CD4-positive, CD25-positive, alpha-beta regulatory T cell (primary cell): ENCODE measurements around the gene FCER1G. TPM values are rescaled to one million over a fixed set of nuclear protein-coding genes. Genes with fewer than 3 reads are reported as not detected.
"Not testable (repeated sequence)": the region's sequence is repeated elsewhere in the genome, so short reads cannot be mapped to it uniquely, and the experiment has no call there.

Source experiments
- ATAC-seq, 2 donors: fragments of 150-1000 bp; cut with Tn5 transposase; one replicate each; pipeline ENCODE4 v1.10.0; 2021; ENCODE audit warnings: low read depth in 2 of 2, moderate number of reproducible peaks in 2 of 2, moderate library complexity in 1 of 2
- DNase-seq, 3 donors: peaks; one replicate each; pipeline versions ENCODE4 v3.0.0 to v3.0.0-alpha.2; 2012 to 2022; ENCODE audit warnings: mixed read lengths in 1 of 3
- H3K27ac ChIP-seq: one replicate; pipeline ENCODE4 v1.7.0; 2013; ENCODE audit warnings: mild to moderate bottlenecking, low read length; ENCODE audit not compliant: insufficient read depth, poor library complexity, severe bottlenecking
- H3K27me3 ChIP-seq: one replicate; pipeline ENCODE4 v1.7.0; 2013; ENCODE audit warnings: low read length; ENCODE audit not compliant: control insufficient read depth, insufficient read depth
- H3K36me3 ChIP-seq: one replicate; pipeline ENCODE4 v1.7.0; 2013; ENCODE audit warnings: mild to moderate bottlenecking, low read length, moderate library complexity; ENCODE audit not compliant: control insufficient read depth, insufficient read depth
- H3K4me1 ChIP-seq: 2 replicates; pipeline ENCODE4 v1.7.0; 2013; ENCODE audit warnings: mild to moderate bottlenecking, low read length; ENCODE audit not compliant: insufficient read depth, control insufficient read depth, poor library complexity, severe bottlenecking
- H3K4me3 ChIP-seq: one replicate; pipeline ENCODE4 v1.7.0; 2013; ENCODE audit warnings: low read depth, mild to moderate bottlenecking, low read length, moderate library complexity
- H3K9me3 ChIP-seq, 2 experiments: 1 replicate in 1 of 2; 2 replicates in 1 of 2; pipeline ENCODE4 v1.7.0; 2013; ENCODE audit warnings: low read length in 2 of 2, mild to moderate bottlenecking in 1 of 2, moderate library complexity in 1 of 2; ENCODE audit not compliant: control insufficient read depth in 2 of 2
- H3K27ac Mint-ChIP-seq, 3 donors: one replicate each; pipeline ENCODE4 v1.8.0; 2020 to 2022; ENCODE audit warnings: mild to moderate bottlenecking in 3 of 3, mixed read lengths in 3 of 3, moderate library complexity in 2 of 3
- H3K27me3 Mint-ChIP-seq: one replicate; pipeline ENCODE4 v1.8.0; 2022; ENCODE audit warnings: mild to moderate bottlenecking, mixed read lengths
- H3K36me3 Mint-ChIP-seq: one replicate; pipeline ENCODE4 v1.8.0; 2020; ENCODE audit warnings: mixed read lengths
- H3K4me1 Mint-ChIP-seq, 4 donors: one replicate each; pipeline ENCODE4 v1.8.0; 2020 to 2022; ENCODE audit warnings: mixed read lengths in 4 of 4, mild to moderate bottlenecking in 1 of 4
- H3K4me3 Mint-ChIP-seq, 4 donors: one replicate each; pipeline ENCODE4 v1.8.0; 2020 to 2022; ENCODE audit warnings: mild to moderate bottlenecking in 4 of 4, mixed read lengths in 4 of 4, moderate library complexity in 3 of 4
- H3K9me3 Mint-ChIP-seq, 7 donors: one replicate each; pipeline ENCODE4 v1.8.0; 2020 to 2022; ENCODE audit warnings: mixed read lengths in 7 of 7, mild to moderate bottlenecking in 3 of 7, moderate library complexity in 2 of 7
- polyA plus RNA-seq, 4 donors: library from polyadenylated mRNA; unstranded; fragments of 300-500 nt; fragmentation: Illumina TruSeq; gene quantifications; one replicate each; pipeline ENCODE4 v1.2.3, GENCODE V29; 2021
- total RNA-seq: library from RNA; stranded (reverse); gene quantifications from one replicate; pipeline ENCODE4 v1.2.3, GENCODE V29; 2022

FCER1G gene
- total and polyA plus RNA-seq, 5 donors from 2014 or later, result 2.9 to 121 (median 96.3) TPM

DNA sequence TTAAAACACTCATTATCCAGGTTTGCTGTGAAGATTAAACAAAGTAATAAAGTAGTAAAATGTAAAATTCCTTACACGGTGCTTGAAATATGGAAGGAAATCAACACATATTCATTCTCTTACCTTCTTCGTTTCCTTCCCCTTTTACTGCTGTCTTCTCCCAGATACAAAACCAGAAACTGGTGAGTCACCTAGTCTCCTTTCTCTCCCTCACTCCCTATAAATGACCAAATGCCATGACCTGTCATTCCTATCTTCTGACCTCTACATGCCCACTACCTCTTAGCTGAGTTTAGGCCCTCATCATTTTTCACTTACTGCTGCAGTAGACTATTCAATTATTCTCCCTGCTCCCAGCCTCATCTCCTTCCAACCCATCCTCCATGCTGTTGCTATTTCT is 27.2 kb downstream of the FCER1G start:
- no peak overlapping the region for H3K27ac Mint-ChIP-seq

DNA sequence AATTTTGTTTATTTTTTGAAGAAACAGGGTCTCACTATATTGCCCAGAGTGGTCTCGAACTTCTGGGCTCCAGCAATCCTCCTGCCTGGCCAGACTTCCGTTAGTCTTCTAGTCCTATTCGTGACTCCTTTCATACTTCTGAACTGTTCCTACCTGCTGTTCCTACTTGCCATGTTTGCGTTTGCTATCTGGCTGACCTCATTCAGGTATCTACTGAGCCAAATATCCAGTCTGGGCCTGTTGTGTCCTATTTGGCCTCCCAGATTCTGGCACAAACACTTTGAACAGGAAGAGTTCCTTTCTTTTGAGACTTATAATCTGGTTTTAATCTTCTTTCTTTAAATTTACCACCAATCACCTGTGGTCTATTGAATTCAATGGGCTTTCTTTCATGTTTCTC is 29.8 kb downstream of the FCER1G start:
- no peak for ATAC-seq
- H3K9me3 Mint-ChIP-seq, result peaks cover 0 to 4% (median 2%) of the 10 kb centered on the region in 7 donors
- H3K4me1 ChIP-seq, result no peaks in the 10 kb centered on the region
- H3K4me3 Mint-ChIP-seq, result no peak overlapping the region
- no peak overlapping the region for H3K27ac ChIP-seq
- peaks cover 22% of the 10 kb centered on the region for H3K27me3 Mint-ChIP-seq
- H3K4me1 Mint-ChIP-seq, result no peaks in the 10 kb centered on the region
- H3K36me3 Mint-ChIP-seq, result no peaks in the 10 kb centered on the region
- no peak overlapping the region for H3K4me3 ChIP-seq
- H3K27me3 ChIP-seq, result peaks cover 2% of the 10 kb centered on the region
- no peaks in the 10 kb centered on the region for H3K9me3 ChIP-seq
- no peaks in the 10 kb centered on the region for H3K36me3 ChIP-seq
- DNase-seq, result no peak
- no peak overlapping the region for H3K27ac Mint-ChIP-seq

More for the DNA sequence above, 27.2 kb downstream of the FCER1G start:
- Histone ChIP-seq H3K4me1 (no peaks in the 10 kb centered on the region), H3K27me3 (peaks cover 2% of the 10 kb centered on the region), H3K9me3 (no peaks in the 10 kb centered on the region), H3K4me3 (no peak overlapping the region), H3K36me3 (no peaks in the 10 kb centered on the region), H3K27ac (no peak overlapping the region)
- Mint-ChIP-seq H3K4me3 (no peak overlapping the region), H3K9me3 (peaks cover 0 to 4% (median 0%) of the 10 kb centered on the region in 7 donors), H3K36me3 (peaks cover 5% of the 10 kb centered on the region), H3K27me3 (peaks cover 27% of the 10 kb centered on the region), H3K4me1 (no peaks in the 10 kb centered on the region)
- ATAC-seq (no peak), DNase-seq (no peak)

DNA sequence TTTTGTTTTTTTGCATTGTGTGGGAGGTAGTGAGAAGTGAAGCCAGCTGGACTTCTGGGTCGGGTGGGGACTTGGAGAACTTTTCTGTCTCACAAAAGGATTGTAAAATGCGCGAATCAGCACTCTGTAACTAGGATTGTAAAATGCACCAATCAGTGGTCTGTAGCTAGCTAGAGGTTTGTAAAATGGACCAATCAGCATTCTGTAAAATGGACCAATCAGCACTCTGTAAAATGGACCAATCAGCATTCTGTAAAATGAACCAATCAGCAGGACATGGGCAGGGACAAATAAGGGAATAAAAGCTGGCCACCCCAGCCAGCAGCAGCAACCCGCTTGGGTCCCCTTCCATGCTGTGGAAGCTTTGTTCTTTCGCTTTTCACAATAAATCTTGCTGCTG is 35.0 kb downstream of the FCER1G start:
- H3K4me1 ChIP-seq, H3K27ac Mint-ChIP-seq, H3K9me3 ChIP-seq, DNase-seq, H3K36me3 Mint-ChIP-seq, H3K27ac ChIP-seq, ATAC-seq, H3K36me3 ChIP-seq, H3K4me3 ChIP-seq, H3K4me1 Mint-ChIP-seq, H3K9me3 Mint-ChIP-seq, H3K4me3 Mint-ChIP-seq, H3K27me3 ChIP-seq: not testable (repeated sequence)
- peaks cover 29% of the 10 kb centered on the region for H3K27me3 Mint-ChIP-seq

- H3K36me3 Mint-ChIP-seq, result no peaks in the 10 kb centered on the region
- no peak overlapping the region for H3K4me3 Mint-ChIP-seq
- Histone ChIP-seq H3K9me3 (no peaks in the 10 kb centered on the region), H3K4me1 (no peaks in the 10 kb centered on the region), H3K27me3 (no peaks in the 10 kb centered on the region), H3K36me3 (no peaks in the 10 kb centered on the region), H3K27ac (no peak overlapping the region), H3K4me3 (no peak overlapping the region)
- H3K27me3 Mint-ChIP-seq, result peaks cover 26% of the 10 kb centered on the region
- no peaks in the 10 kb centered on the region for H3K4me1 Mint-ChIP-seq
- H3K27ac Mint-ChIP-seq, result no peak overlapping the region
- ATAC-seq (no peak), DNase-seq (no peak)
- peaks cover 0 to 7% (median 4%) of the 10 kb centered on the region in 7 donors for H3K9me3 Mint-ChIP-seq
These were observed 35.7 kb downstream of the FCER1G start for GRCh38 chr1:161250829-161251228.

- no peaks in the 10 kb centered on the region for H3K4me1 Mint-ChIP-seq
- Histone ChIP-seq H3K4me3 (no peak overlapping the region), H3K27me3 (no peaks in the 10 kb centered on the region), H3K27ac (no peak overlapping the region), H3K36me3 (no peaks in the 10 kb centered on the region), H3K4me1 (no peaks in the 10 kb centered on the region), H3K9me3 (peaks cover 3 to 5% of the 10 kb centered on the region in 2 experiments)
- no peak overlapping the region for H3K4me3 Mint-ChIP-seq
- DNase-seq, result no peak
- no peak for ATAC-seq
- H3K9me3 Mint-ChIP-seq, result peaks cover 0 to 10% (median 4%) of the 10 kb centered on the region in 7 donors
- no peak overlapping the region for H3K27ac Mint-ChIP-seq
- no peaks in the 10 kb centered on the region for H3K36me3 Mint-ChIP-seq
- peaks cover 32% of the 10 kb centered on the region for H3K27me3 Mint-ChIP-seq
These were observed 36.5 kb downstream of the FCER1G start for GRCh38 chr1:161251579-161251978.

DNA sequence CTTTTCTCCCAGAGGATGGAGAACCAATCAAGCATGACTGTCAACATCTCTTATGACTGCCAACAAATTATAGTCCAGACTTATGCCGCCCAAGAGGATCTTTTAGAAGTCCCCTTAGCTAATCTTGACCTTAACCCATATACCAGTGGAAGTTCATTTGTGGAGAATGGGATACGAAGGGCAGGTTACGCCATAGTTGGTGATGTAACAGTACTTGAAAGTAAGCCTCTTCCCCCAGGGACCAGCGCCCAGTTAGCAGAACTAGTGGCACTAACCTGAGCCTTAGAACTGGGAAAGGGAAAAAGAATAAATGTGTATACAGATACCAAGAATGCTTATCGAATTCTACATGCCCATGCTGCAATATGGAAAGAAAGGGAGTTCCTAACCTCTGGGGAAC is 40.2 kb downstream of the FCER1G start:
- not testable (repeated sequence) for DNase-seq

DNA sequence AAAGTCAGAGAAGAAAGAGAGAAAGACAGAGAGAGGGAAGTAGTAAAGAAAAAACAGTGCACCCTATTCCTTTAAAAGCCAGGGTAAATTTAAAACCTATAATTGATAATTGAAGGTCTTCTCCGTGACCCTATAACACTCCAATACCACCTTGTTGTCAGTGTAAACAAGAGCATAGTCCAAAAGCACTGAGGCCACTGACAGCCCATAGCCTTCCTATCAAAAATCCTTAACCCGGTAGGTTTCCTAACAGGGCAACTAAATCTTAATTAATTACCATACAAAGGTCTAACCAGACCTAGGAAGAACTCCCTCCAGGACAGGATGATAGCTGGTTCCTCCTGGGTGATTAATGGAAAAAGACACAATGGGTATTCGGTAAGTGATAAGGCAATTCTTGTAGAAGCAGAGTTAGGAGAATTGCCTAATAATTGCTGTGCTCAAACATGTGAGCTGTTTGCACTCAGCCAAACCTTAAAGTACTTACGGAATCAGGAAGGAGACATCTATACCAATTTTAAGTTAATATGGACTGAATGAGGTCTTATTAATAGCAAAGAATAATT is 40.9 kb downstream of the FCER1G start:
- H3K27ac ChIP-seq, DNase-seq, H3K36me3 ChIP-seq, H3K4me3 ChIP-seq, H3K27ac Mint-ChIP-seq, H3K4me3 Mint-ChIP-seq, H3K36me3 Mint-ChIP-seq, ATAC-seq: not testable (repeated sequence)
- H3K27me3 ChIP-seq, result peaks cover 23% of the 10 kb centered on the region
- H3K9me3 ChIP-seq, result peaks cover 13 to 17% of the 10 kb centered on the region in 2 experiments
- H3K9me3 Mint-ChIP-seq, result peaks cover 0 to 23% (median 10%) of the 10 kb centered on the region in 7 donors
- peaks cover 73% of the 10 kb centered on the region for H3K27me3 Mint-ChIP-seq
- peaks cover 0 to 15% (median 7%) of the 10 kb centered on the region in 4 donors for H3K4me1 Mint-ChIP-seq
- peaks cover 13% of the 10 kb centered on the region for H3K4me1 ChIP-seq

More for the DNA sequence above, 40.2 kb downstream of the FCER1G start:
- H3K27ac Mint-ChIP-seq, H3K4me3 Mint-ChIP-seq, H3K36me3 ChIP-seq, H3K36me3 Mint-ChIP-seq, H3K27ac ChIP-seq, H3K4me3 ChIP-seq, ATAC-seq: not testable (repeated sequence)
- H3K9me3 Mint-ChIP-seq, result peaks cover 0 to 23% (median 10%) of the 10 kb centered on the region in 7 donors
- peaks cover 0 to 15% (median 7%) of the 10 kb centered on the region in 4 donors for H3K4me1 Mint-ChIP-seq
- H3K27me3 Mint-ChIP-seq, result peaks cover 70% of the 10 kb centered on the region
- peaks cover 13% of the 10 kb centered on the region for H3K4me1 ChIP-seq
- H3K9me3 ChIP-seq, result peaks cover 13 to 17% of the 10 kb centered on the region in 2 experiments
- H3K27me3 ChIP-seq, result peaks cover 18% of the 10 kb centered on the region

- H3K4me3 ChIP-seq, H3K36me3 Mint-ChIP-seq, H3K4me3 Mint-ChIP-seq, DNase-seq, H3K27ac Mint-ChIP-seq, H3K36me3 ChIP-seq, ATAC-seq, H3K27ac ChIP-seq: not testable (repeated sequence)
- peaks cover 31% of the 10 kb centered on the region for H3K27me3 ChIP-seq
- peaks cover 13 to 17% of the 10 kb centered on the region in 2 experiments for H3K9me3 ChIP-seq
- Mint-ChIP-seq H3K27me3 (peaks cover 72% of the 10 kb centered on the region), H3K4me1 (peaks cover 0 to 18% (median 7%) of the 10 kb centered on the region in 4 donors), H3K9me3 (peaks cover 0 to 23% (median 10%) of the 10 kb centered on the region in 7 donors)
- H3K4me1 ChIP-seq, result peaks cover 13% of the 10 kb centered on the region
These were observed 42.0 kb downstream of the FCER1G start for GRCh38 chr1:161257109-161257508.
